Fibroblast of the conjunctiva (primary cell): ENCODE measurements around the gene NEURL4.
"Not testable (repeated sequence)": the region's sequence is repeated elsewhere in the genome, so short reads cannot be mapped to it uniquely, and the experiment has no call there.

ENCODE experiments used
- DNase-seq: peaks from one replicate; pipeline ENCODE4 v3.0.0-alpha.2; 2010; ENCODE audit warnings: low read depth

NEURL4 gene

DNA sequence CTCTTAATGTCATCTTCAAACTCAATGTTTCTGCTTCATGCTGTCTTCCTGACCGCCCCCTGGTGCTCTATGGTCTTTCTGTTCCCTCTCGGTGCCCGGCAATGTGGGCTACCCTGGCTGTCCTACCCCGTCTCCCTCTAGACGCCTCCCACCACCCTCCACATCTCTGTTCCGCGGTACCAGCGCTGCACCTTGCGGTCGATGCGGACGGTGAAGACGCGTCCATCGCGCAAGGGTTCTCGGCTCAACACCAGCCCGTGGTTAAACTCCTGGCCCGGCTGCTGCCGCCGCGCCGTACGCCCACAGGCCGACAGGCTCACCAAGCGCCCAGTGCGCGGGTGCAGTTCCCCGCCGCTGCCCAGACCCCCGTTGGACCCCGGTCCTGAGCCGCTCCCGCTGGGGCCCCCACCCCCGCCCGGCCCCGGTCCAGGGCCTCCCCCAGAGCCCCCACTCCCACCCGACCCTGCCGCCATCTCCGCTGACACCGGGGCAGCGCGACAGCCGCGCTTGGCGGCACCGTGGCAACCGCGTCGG lies at the start of gene NEURL4:
Gene NEURL4 (minus strand): TSS at position 496 of the 534 bp plus-strand sequence. CDS start 23 bp downstream, at position 473.
- DNase-seq: no peak

DNA sequence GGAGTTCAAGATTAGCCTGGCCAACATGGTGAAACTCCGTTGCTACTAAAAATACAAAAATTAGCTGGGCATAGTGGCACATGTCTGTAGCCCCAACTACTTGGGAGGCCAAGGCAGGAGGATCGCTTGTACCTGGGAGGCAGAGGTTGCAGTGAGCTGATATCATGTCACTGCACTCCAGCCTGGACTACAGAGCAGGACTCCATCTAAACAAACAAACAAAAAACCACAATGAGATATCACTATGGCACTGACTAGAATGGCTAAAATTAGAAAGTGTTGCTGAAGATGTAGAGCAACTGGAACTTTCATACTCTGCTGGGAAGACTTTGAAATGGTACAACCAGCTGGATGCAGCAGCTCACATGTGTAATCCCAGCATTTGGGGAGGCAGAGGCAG lies 45.2 kb upstream of the NEURL4 start:
- no peak for DNase-seq

DNA sequence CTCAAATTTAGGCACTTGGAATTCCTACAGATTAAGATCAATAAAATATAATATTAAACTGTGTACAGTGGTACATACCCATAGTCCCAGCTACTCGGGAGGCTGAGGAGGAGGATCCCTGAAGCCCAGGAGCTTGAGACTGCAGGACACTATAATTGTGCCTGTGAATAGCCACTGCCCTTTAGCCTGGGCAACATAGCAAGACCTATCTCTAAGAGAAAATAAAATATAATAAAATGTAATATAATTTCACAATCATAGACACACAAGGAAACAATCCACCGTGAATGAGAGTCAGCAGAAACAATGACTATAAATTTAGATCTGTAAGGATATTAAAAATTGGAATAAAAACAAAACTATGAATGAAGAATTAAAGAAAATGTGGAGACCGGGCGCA lies 41.7 kb upstream of the NEURL4 start:
- no peak for DNase-seq

- no peak for DNase-seq
Measured at GRCh38 chr17:7369825-7370224, 40.7 kb upstream of the NEURL4 start.

- DNase-seq: not testable (repeated sequence)
Measured at GRCh38 chr17:7368599-7368994, 39.5 kb upstream of the NEURL4 start.

- no peak for DNase-seq
Measured at GRCh38 chr17:7367918-7368598, 38.9 kb upstream of the NEURL4 start.

DNA sequence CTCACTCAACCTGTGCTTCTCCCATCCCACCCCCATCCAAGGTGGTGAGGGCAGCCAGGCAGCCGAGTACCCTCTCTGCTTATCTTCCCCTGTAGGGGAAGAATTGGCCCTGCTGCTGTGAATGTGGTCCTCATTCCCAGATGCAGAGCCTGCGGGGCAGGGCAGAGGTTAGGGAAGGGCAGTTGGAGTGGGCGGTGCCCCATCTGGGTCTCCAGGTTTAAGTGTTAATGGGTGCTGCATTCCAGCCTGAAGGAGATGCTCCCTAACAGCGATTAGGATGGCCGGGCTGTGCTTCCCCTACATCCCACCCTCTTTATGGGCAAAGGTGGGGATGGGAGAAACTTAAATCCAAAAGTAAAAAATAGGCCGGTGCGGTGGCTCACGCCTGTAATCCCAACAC lies 37.9 kb upstream of the NEURL4 start:
- no peak for DNase-seq

DNA sequence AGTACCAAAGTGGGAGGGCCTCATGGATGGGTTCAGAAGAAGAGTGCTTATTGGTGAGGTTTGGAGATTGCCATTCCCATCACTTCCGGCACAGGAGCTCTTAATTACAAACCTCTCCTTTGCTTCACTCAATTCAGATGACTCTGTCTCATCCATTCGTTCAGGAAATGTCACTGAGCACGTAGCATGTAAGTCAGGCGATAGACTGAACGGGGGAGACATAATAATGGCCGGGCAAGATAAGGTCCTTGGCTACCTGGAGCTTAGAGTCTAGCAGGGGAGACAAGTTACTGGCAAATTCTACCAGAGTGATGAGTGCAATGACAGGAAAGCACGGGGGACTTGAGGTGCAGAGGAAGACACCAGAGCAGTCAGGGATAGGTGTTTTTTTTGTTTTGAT lies 36.8 kb upstream of the NEURL4 start:
- DNase-seq: not testable (repeated sequence)

GRCh38 chr17:7363311-7363710 lies 34.2 kb upstream of the NEURL4 start:
- no peak for DNase-seq

- DNase-seq: no peak
Measured at GRCh38 chr17:7361906-7362305, 32.8 kb upstream of the NEURL4 start.

DNA sequence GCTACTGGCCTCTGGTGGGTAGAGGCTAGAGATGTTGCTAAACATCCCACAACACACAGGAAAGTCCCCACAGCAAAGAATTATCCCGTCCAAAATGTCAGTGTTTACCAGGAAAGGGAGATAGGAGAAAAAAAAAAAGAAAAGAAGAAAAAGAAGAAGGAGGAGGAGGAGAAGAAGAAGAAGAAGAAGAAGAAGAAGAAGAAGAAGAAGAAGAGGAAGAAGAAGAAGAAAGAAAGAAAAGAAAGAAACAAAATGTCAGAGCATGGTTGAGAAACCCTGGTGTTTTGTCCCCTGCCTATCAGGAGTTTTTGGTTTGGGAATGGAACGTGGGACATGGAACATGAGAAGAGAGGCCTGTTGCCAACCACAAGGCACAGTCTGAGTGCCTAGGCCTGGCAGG lies 28.2 kb upstream of the NEURL4 start:
- DNase-seq: no peak

DNA sequence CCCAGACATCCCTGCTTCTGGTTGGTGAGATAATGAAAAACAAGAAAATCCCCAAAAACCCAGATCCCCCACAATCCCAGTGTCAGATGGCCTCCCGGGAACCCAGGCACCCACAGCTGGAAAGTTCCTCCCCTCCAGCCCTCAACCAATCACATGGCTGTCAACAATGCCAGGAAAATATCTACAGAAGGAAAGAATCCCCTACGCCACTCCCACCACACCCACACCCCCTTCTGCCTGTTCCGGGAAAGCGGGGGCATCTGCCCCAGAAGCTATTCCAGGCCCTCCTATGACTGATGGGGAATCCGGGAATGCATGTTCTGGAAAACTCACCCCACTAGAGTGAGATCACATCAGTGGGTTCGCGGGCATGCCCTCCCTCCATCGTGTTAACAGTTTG lies 27.6 kb upstream of the NEURL4 start:
- no peak for DNase-seq

DNA sequence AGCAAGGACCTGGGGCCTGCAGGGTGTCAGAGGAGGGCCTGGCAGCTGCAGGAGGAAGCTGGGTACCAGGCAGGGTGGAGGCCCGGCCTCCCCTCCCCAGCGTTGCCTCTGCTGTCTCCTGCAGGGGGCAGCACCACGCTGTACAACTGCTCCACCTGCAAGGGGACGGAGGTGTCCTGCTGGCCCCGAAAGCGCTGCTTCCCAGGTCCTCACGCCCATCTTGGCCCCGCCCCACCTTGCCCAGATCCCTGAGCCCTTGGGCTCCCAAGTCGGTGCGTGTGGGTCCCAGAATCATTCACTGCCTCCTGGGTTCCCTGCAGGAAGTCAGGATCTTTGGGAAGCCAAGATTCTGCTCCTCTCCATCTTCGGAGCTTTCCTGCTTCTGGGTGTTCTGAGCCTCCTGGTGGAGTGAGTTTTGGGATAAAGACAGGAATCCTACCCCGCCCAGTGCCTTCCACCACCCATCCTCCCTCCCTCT lies 27.0 kb upstream of the NEURL4 start:
- no peak for DNase-seq

- no peak for DNase-seq
Measured at GRCh38 chr17:7355573-7355972, 26.4 kb upstream of the NEURL4 start.

DNA sequence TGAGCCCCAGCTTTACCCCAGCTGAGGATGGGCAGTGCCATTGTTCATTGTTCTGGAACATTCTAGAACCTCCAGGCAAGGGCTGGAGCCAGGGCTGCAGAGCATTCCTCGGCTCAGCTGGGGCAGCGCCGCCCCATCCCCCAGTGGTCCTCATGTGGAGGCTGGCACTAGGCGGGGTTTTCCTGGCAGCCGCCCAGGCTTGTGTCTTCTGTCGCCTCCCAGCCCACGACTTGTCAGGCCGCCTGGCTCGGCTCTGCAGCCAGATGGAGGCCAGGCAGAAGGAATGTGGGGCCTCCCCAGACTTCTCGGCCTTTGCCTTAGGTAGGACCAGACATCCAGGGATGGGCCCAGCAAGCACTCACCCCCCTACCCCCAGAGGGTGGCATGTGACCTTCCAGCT lies 25.9 kb upstream of the NEURL4 start, which contains the start of gene TMEM95:
Gene TMEM95 (plus strand): TSS at position 104 of the 400 bp plus-strand sequence. CDS start 49 bp downstream, at position 153.
- no peak for DNase-seq

GRCh38 chr17:7354262-7354843 lies 25.2 kb upstream of the NEURL4 start:
- no peak for DNase-seq

DNA sequence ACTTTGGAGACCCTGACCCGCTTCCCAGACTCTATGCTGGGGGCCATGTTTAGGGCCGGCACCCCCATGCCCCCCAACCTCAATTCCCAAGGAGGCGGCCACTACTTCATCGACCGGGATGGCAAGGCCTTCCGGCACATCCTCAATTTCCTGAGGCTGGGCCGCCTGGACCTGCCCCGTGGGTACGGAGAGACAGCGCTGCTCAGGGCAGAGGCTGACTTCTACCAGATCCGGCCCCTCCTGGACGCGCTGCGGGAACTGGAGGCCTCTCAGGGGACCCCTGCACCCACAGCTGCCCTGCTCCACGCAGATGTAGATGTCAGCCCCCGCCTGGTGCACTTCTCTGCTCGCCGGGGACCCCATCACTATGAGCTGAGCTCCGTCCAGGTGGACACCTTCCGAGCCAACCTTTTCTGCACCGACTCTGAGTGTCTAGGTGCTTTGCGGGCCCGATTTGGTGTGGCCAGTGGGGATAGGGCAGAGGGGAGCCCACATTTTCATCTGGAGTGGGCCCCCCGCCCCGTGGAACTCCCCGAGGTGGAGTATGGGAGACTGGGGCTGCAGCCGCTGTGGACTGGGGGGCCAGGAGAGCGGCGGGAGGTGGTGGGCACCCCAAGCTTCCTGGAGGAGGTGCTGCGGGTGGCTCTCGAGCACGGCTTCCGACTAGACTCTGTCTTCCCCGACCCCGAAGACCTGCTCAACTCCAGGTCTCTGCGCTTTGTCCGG lies 23.9 kb upstream of the NEURL4 start:
- DNase-seq: no peak

GRCh38 chr17:7352503-7352889 lies 23.4 kb upstream of the NEURL4 start:
- no peak for DNase-seq

DNA sequence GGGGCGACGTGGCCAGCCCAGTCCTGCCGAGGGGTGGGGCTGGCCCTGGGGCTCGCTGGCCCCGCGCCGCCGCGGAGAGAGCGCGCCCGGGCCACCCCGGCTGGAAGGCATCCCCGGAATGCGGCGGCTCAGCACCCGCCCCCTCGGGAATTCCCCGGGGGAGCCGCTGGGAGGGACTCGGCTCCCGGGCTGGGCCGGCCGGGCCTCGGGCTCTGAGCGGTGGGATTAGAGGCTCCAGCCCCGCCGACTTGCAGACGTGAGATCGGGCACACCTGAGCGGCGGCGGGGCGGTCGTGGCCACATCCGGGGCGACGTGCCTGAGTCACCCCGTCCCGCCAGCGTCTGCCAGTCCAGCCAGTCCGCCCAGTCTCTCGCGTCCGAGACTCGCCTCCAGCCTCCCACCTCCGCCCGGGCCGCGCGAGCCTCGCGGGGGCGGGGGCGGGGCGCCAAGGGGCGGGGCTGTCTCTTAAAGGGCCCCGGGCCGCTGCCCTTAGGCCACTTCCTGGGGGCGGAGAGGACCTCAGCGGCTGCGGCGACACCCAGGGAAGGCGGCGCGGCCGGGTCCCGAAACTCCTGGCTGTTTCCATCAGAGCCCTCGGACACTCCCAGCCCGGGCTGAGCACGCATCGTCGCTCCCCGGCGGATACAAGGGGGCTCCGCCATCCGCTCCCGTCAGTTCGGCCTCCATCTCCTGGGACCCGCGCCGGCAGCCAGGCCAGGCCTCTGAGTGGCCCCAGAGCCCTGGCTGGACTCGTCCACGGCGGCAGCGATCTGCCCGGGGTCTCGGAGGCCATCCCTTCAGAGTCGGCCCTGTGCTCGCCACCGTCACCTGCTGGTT lies 22.7 kb upstream of the NEURL4 start, which contains the start of gene KCTD11:
Gene KCTD11 (plus strand): TSS at position 498 of the 838 bp plus-strand sequence.
- peak; percentile 72 for DNase-seq

DNA sequence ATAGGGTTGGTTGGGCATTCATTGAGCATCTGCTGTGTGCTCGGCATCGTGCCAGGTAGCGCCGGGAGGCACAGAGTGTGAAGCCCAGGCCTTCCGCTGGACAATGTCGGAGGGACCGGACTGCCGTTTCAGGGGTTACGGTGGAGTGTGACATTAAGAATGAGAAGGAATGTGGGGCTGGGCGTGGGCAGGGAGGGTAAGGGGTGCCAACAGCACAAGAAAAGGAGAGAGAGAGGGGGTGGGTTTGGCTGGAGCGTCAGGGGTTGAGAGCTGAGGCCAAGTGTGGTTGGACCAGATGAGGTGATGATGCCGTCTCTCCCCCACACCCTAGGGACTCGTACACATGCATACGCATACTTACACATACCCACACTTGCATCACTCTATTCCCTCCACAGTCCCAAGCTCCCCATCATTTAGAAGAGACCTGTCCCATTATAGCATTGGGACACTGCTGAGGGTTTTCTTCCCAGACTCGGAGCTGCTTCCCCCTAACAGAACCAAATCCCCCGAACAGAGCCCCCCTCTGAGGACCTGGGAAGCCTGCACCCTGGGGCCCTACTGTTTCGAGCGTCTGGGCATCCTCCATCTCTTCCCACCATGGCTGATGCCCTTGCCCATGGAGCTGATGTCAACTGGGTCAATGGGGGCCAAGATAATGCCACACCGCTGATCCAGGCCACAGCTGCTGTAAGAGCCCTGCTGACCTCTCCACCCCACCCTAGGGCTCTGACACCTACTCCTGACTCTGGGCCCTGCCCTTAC lies 19.5 kb upstream of the NEURL4 start:
- no peak for DNase-seq
